PFSK-1 (cell line): Measurements from ENCODE around the gene NBL1.

ENCODE experiments used
- POLR2AphosphoS5 ChIP-seq: IDR thresholded peaks from 2 replicates; pipeline ENCODE4 v1.6.1; 2012; ENCODE audit warnings: low read depth, mild to moderate bottlenecking, control low read depth, low read length, moderate library complexity
- REST ChIP-seq, 2 experiments: IDR thresholded peaks; 2 replicates each; pipeline versions ENCODE4 v1.6.1 to v1.8.0; 2011 to 2012; ENCODE audit warnings: low read depth in 2 of 2, low read length in 2 of 2, control low read depth in 1 of 2, inconsistent platforms in 1 of 2, mild to moderate bottlenecking in 1 of 2, moderate library complexity in 1 of 2; ENCODE audit not compliant: insufficient read depth in 1 of 2
- SIN3A ChIP-seq: IDR thresholded peaks from 2 replicates; pipeline ENCODE4 v1.6.1; 2012; ENCODE audit warnings: mild to moderate bottlenecking, low read length, moderate library complexity, borderline replicate concordance; ENCODE audit not compliant: insufficient read depth
- TAF1 ChIP-seq: IDR thresholded peaks from 2 replicates; pipeline ENCODE4 v1.6.1; 2012; ENCODE audit warnings: low read length, control low read depth, borderline replicate concordance; ENCODE audit not compliant: insufficient read depth

DNA sequence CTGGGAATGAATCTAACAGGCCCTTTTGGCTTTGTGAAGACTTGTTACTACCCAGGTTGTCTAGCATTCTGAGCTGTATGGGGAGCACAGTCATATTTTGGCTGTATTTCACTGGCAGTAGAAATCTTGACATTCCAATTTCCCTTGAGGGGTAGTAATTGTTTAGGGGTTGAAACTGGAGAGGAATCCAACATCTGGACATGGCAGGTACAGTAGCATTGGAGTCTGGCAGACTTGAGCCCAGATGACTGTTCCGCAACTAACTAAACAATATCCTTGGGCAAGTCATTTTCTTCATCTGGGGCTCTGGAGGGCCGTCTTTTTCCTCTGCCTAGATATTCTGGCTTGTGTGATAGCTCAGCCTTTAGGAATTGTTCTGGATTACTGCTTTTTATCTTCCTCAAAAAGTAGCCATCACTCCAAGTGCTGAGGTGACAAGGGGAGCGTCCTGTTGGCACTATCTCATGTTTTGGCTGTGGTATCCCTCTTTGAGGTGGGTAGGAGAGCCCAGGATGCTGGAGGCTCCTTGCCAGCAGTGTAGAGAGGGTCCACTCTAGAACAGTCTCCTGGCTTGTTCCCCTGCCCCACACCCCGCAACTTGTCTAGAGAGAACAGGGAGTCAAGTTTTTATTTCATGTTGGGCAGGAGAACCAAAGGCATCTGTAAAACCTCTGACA, 22.7 kb upstream of the NBL1 start:
- TF ChIP-seq REST (IDR thresholded peaks at IDR 0.05; ENCODE audit: insufficient read depth in 1 of 2, low read depth in 2 of 2, low read length in 2 of 2), result no peak
- TF ChIP-seq POLR2AphosphoS5, result no peak
- no peak for TF ChIP-seq TAF1
- no peak for TF ChIP-seq SIN3A
